Activated CD4-positive, alpha-beta memory T cell treated with anti-CD3 and anti-CD28 coated beads for 36 hours (primary cell): ENCODE data around the gene NHP2. TPM values are rescaled to one million over a fixed set of nuclear protein-coding genes. Genes with fewer than 3 reads are reported as not detected.

Experiments
- CTCF ChIA-PET: fragments of 350-600 bp; sonication (Branson Sonifier 250); formaldehyde crosslinking; loops from one replicate; lab custom pipeline; 2021; ENCODE audit warnings: antibody characterized with exemption, inconsistent platforms; lab: Charles Lee
- POLR2A ChIA-PET: fragments of 350-600 bp; sonication (Branson Sonifier 250); formaldehyde crosslinking; loops from one replicate; lab custom pipeline; 2021; ENCODE audit warnings: antibody characterized with exemption; lab: Charles Lee
- DNase-seq: peaks from one replicate; pipeline ENCODE4 v3.0.0-alpha.2; 2020
- H3K27ac Mint-ChIP-seq: one replicate; pipeline ENCODE4 v1.8.0; 2021; ENCODE audit warnings: mixed read lengths
- H3K27me3 Mint-ChIP-seq: one replicate; pipeline ENCODE4 v1.8.0; 2021; ENCODE audit warnings: mixed read lengths
- H3K36me3 Mint-ChIP-seq: one replicate; pipeline ENCODE4 v1.8.0; 2021; ENCODE audit warnings: mixed read lengths
- H3K4me1 Mint-ChIP-seq: one replicate; pipeline ENCODE4 v1.8.0; 2021; ENCODE audit warnings: low read depth, mixed read lengths
- H3K4me3 Mint-ChIP-seq: one replicate; pipeline ENCODE4 v1.8.0; 2021; ENCODE audit warnings: mild to moderate bottlenecking, mixed read lengths
- H3K9me3 Mint-ChIP-seq: one replicate; pipeline ENCODE4 v1.8.0; 2021; ENCODE audit warnings: mixed read lengths
- intact Hi-C: fragments of 100-400 bp; cut with micrococcal nuclease; formaldehyde crosslinking; loops from one replicate; pipeline ENCODE4 v1.15.1; 2023
- total RNA-seq, 2 experiments: library from RNA; stranded (reverse); gene quantifications; one replicate each; pipeline ENCODE4 v1.2.3, GENCODE V29; 2021

The NHP2 gene
- total RNA-seq, 2 experiments from 2014 or later = 231 to 246 TPM

- Mint-ChIP-seq H3K9me3 (no peaks in the 10 kb centered on the region), H3K27ac (no peak overlapping the region), H3K4me3 (no peak overlapping the region), H3K4me1 (peaks cover 5% of the 10 kb centered on the region), H3K27me3 (peaks cover 11% of the 10 kb centered on the region), H3K36me3 (no peaks in the 10 kb centered on the region)
- POLR2A ChIA-PET = no interaction called here
- no peak for DNase-seq
- intact Hi-C loops = no loop called here
- CTCF ChIA-PET = interaction anchor here (4.0 kb wide), 1 partner anchor 90 kb away, joined by 41 read pairs; no protein-coding TSS in a partner anchor
These were observed 11.9 kb upstream of the NHP2 start for GRCh38 chr5:178165581-178165980.

- Mint-ChIP-seq H3K4me1 (peaks cover 5% of the 10 kb centered on the region), H3K9me3 (no peaks in the 10 kb centered on the region), H3K4me3 (peak overlapping the region; percentile 23), H3K27ac (no peak overlapping the region), H3K27me3 (peaks cover 11% of the 10 kb centered on the region), H3K36me3 (no peaks in the 10 kb centered on the region)
- POLR2A ChIA-PET = no interaction called here
- CTCF ChIA-PET = interaction anchor here (0.8 to 4.0 kb wide), 4 partner anchors 11 to 89 kb away, joined by 3 to 73 read pairs (median 3); partner anchors contain the start of gene NHP2
- peak; percentile 94 for DNase-seq
- intact Hi-C loops = loop anchor here (1.0 to 5.0 kb wide), 3 partner anchors 18 to 88 kb away; no protein-coding TSS in a partner anchor
These were observed 10.4 kb upstream of the NHP2 start for GRCh38 chr5:178163772-178164735.

- Mint-ChIP-seq H3K27ac (no peak overlapping the region), H3K36me3 (no peaks in the 10 kb centered on the region), H3K4me3 (no peak overlapping the region), H3K27me3 (peaks cover 11% of the 10 kb centered on the region), H3K4me1 (peaks cover 5% of the 10 kb centered on the region), H3K9me3 (no peaks in the 10 kb centered on the region)
- ChIA-PET CTCF (interaction anchor here (0.7 to 4.0 kb wide), 6 partner anchors 10 to 101 kb away, joined by 3 to 73 read pairs (median 4); no protein-coding TSS in a partner anchor), POLR2A (no interaction called here)
- DNase-seq = no peak
- intact Hi-C loops = loop anchor here (5.0 kb wide), 1 partner anchor 40 kb away; no protein-coding TSS in a partner anchor
These were observed 8.8 kb upstream of the NHP2 start for GRCh38 chr5:178162481-178162880.

GRCh38 chr5:178160176-178160575 lies 6.5 kb upstream of the NHP2 start:
- Mint-ChIP-seq H3K36me3 (no peaks in the 10 kb centered on the region), H3K4me3 (no peak overlapping the region), H3K27ac (no peak overlapping the region), H3K27me3 (peaks cover 11% of the 10 kb centered on the region), H3K4me1 (peaks cover 5% of the 10 kb centered on the region), H3K9me3 (no peaks in the 10 kb centered on the region)
- intact Hi-C loops = loop anchor here (5.0 kb wide), 1 partner anchor 38 kb away; no protein-coding TSS in a partner anchor
- POLR2A ChIA-PET = no interaction called here
- CTCF ChIA-PET = no interaction called here
- no peak for DNase-seq

GRCh38 chr5:178155065-178155464 lies 1.4 kb upstream of the NHP2 start:
- no peak overlapping the region for H3K27ac Mint-ChIP-seq
- H3K4me1 Mint-ChIP-seq = peaks cover 37% of the 10 kb centered on the region
- CTCF ChIA-PET = interaction anchor here (1.0 to 3.9 kb wide), 2 partner anchors 11 to 79 kb away, joined by 4 to 31 read pairs; no protein-coding TSS in a partner anchor
- POLR2A ChIA-PET = no interaction called here
- DNase-seq = no peak
- H3K36me3 Mint-ChIP-seq = peaks cover 17% of the 10 kb centered on the region
- H3K9me3 Mint-ChIP-seq = no peaks in the 10 kb centered on the region
- intact Hi-C loops = no loop called here
- no peaks in the 10 kb centered on the region for H3K27me3 Mint-ChIP-seq
- no peak overlapping the region for H3K4me3 Mint-ChIP-seq

GRCh38 chr5:178152491-178153444 lies 917 bp downstream of the NHP2 start:
- H3K36me3 Mint-ChIP-seq = peaks cover 35% of the 10 kb centered on the region
- intact Hi-C loops = loop anchor here (2.0 to 5.0 kb wide), 2 partner anchors 22 to 50 kb away; partner anchors contain the start of genes HNRNPAB and RMND5B
- no peaks in the 10 kb centered on the region for H3K27me3 Mint-ChIP-seq
- no peaks in the 10 kb centered on the region for H3K9me3 Mint-ChIP-seq
- H3K4me1 Mint-ChIP-seq = peaks cover 53% of the 10 kb centered on the region
- no peak for DNase-seq
- H3K27ac Mint-ChIP-seq = peak overlapping the region; percentile 88
- CTCF ChIA-PET = interaction anchor here (0.7 to 3.1 kb wide), 6 partner anchors 10 to 77 kb away, joined by 3 to 20 read pairs (median 4); no protein-coding TSS in a partner anchor
- POLR2A ChIA-PET = interaction anchor here (1.1 to 2.7 kb wide), 5 partner anchors 17 to 51 kb away, joined by 3 to 12 read pairs (median 9); partner anchors contain the start of genes HNRNPAB and RMND5B
- H3K4me3 Mint-ChIP-seq = peak overlapping the region; percentile 93

- no peak for DNase-seq
- Mint-ChIP-seq H3K36me3 (peaks cover 49% of the 10 kb centered on the region), H3K9me3 (no peaks in the 10 kb centered on the region), H3K4me3 (no peak overlapping the region), H3K27ac (peak overlapping the region; percentile 77), H3K27me3 (no peaks in the 10 kb centered on the region), H3K4me1 (peaks cover 62% of the 10 kb centered on the region)
- CTCF ChIA-PET = interaction anchor here (2.9 to 3.1 kb wide), 2 partner anchors 31 to 75 kb away, joined by 15 to 20 read pairs; no protein-coding TSS in a partner anchor
- POLR2A ChIA-PET = no interaction called here
- intact Hi-C loops = loop anchor here (5.0 kb wide), 1 partner anchor 51 kb away; the partner anchor contains the start of gene HNRNPAB
These were observed 2.5 kb downstream of the NHP2 start for GRCh38 chr5:178150977-178151734.

- DNase-seq = peak; percentile 58
- H3K4me1 Mint-ChIP-seq = peaks cover 65% of the 10 kb centered on the region
- no peaks in the 10 kb centered on the region for H3K9me3 Mint-ChIP-seq
- H3K4me3 Mint-ChIP-seq = no peak overlapping the region
- no peaks in the 10 kb centered on the region for H3K27me3 Mint-ChIP-seq
- peaks cover 56% of the 10 kb centered on the region for H3K36me3 Mint-ChIP-seq
- POLR2A ChIA-PET = interaction anchor here (1.0 to 1.3 kb wide), 4 partner anchors 12 to 74 kb away, joined by 3 to 4 read pairs (median 4); partner anchors contain the start of genes HNRNPAB and RMND5B
- intact Hi-C loops = no loop called here
- CTCF ChIA-PET = interaction anchor here (1.0 to 8.8 kb wide), 4 partner anchors 8 to 74 kb away, joined by 4 to 117 read pairs (median 12); no protein-coding TSS in a partner anchor
- peak overlapping the region; percentile 77 for H3K27ac Mint-ChIP-seq
These were observed 4.3 kb downstream of the NHP2 start for GRCh38 chr5:178149199-178149932.

- intact Hi-C loops = no loop called here
- H3K36me3 Mint-ChIP-seq = peaks cover 67% of the 10 kb centered on the region
These were observed 6.3 kb downstream of the NHP2 start for GRCh38 chr5:178147406-178147805.

More at GRCh38 chr5:178147406-178147805, 6.3 kb downstream of the NHP2 start:
- Mint-ChIP-seq H3K4me3 (no peak overlapping the region), H3K27ac (no peak overlapping the region), H3K9me3 (no peaks in the 10 kb centered on the region), H3K4me1 (peaks cover 51% of the 10 kb centered on the region), H3K27me3 (no peaks in the 10 kb centered on the region)
- no peak for DNase-seq
- ChIA-PET CTCF (interaction anchor here (1.8 to 8.8 kb wide), 3 partner anchors 15 to 72 kb away, joined by 6 to 117 read pairs (median 14); no protein-coding TSS in a partner anchor), POLR2A (no interaction called here)
